ENCODE data around the gene GRHPR.
"Not testable (repeated sequence)": the region's sequence is repeated elsewhere in the genome, so short reads cannot be mapped to it uniquely, and the experiment has no call there.

Gene GRHPR

GRCh38 chr9:37421914-37422288, 595 bp upstream of the GRHPR start:
- DNase-seq (ENCODE audit: low read depth, low spot score): no peak

- DNase-seq (ENCODE audit: low read depth, low spot score): no peak
Observed at GRCh38 chr9:37423508-37423907, 1.0 kb downstream of the GRHPR start.

GRCh38 chr9:37424204-37424685, 1.7 kb downstream of the GRHPR start:
- no peak for DNase-seq (ENCODE audit: low read depth, low spot score)

- no peak for DNase-seq (ENCODE audit: low read depth, low spot score)
Observed at GRCh38 chr9:37424686-37425297, 2.3 kb downstream of the GRHPR start.

- DNase-seq (ENCODE audit: low read depth, low spot score): no peak
Observed at GRCh38 chr9:37425298-37425752, 2.8 kb downstream of the GRHPR start.

- DNase-seq (ENCODE audit: low read depth, low spot score): not testable (repeated sequence)
Observed at GRCh38 chr9:37426431-37426830, 3.9 kb downstream of the GRHPR start.

- DNase-seq (ENCODE audit: low read depth, low spot score): no peak
Observed at GRCh38 chr9:37426846-37427245, 4.3 kb downstream of the GRHPR start.

- DNase-seq (ENCODE audit: low read depth, low spot score): no peak
Observed at GRCh38 chr9:37428345-37428744, 5.8 kb downstream of the GRHPR start.

GRCh38 chr9:37429441-37430285, 7.2 kb downstream of the GRHPR start:
- DNase-seq (ENCODE audit: low read depth, low spot score): no peak

- DNase-seq (ENCODE audit: low read depth, low spot score): no peak
Observed at GRCh38 chr9:37430841-37431597, 8.5 kb downstream of the GRHPR start.

- no peak for DNase-seq (ENCODE audit: low read depth, low spot score)
Observed at GRCh38 chr9:37432020-37432419, 9.5 kb downstream of the GRHPR start.

- DNase-seq (ENCODE audit: low read depth, low spot score): no peak
Observed at GRCh38 chr9:37433867-37434371, 11.4 kb downstream of the GRHPR start.

- DNase-seq (ENCODE audit: low read depth, low spot score): no peak
Observed at GRCh38 chr9:37436540-37436939, 14.0 kb downstream of the GRHPR start.

- DNase-seq (ENCODE audit: low read depth, low spot score): no peak
Observed at GRCh38 chr9:37437010-37437409, 14.5 kb downstream of the GRHPR start.

GRCh38 chr9:37437621-37438020, 15.1 kb downstream of the GRHPR start:
- no peak for DNase-seq (ENCODE audit: low read depth, low spot score)

GRCh38 chr9:37438359-37438758, 15.9 kb downstream of the GRHPR start:
- DNase-seq (ENCODE audit: low read depth, low spot score): no peak

GRCh38 chr9:37441776-37442370, 19.4 kb downstream of the GRHPR start:
- no peak for DNase-seq (ENCODE audit: low read depth, low spot score)

- no peak for DNase-seq (ENCODE audit: low read depth, low spot score)
Observed at GRCh38 chr9:37442556-37442955, 20.1 kb downstream of the GRHPR start.

- DNase-seq (ENCODE audit: low read depth, low spot score): no peak
Observed at GRCh38 chr9:37443566-37443965, 21.1 kb downstream of the GRHPR start.

- DNase-seq (ENCODE audit: low read depth, low spot score): no peak
Observed at GRCh38 chr9:37444890-37445289, 22.4 kb downstream of the GRHPR start.

- DNase-seq (ENCODE audit: low read depth, low spot score): no peak
Observed at GRCh38 chr9:37445832-37446231, 23.3 kb downstream of the GRHPR start.

- DNase-seq (ENCODE audit: low read depth, low spot score): no peak
Observed at GRCh38 chr9:37446401-37446800, 23.9 kb downstream of the GRHPR start.

Data from brain pericyte (primary cell).